H1 (cell line): Measurements from ENCODE around the gene LRRC46. TPM values are rescaled to one million over a fixed set of nuclear protein-coding genes. Genes with fewer than 3 reads are reported as not detected.

Source experiments
- CTCF ChIA-PET: fragments of 300-600 bp; sonication (Branson Sonifier 250); formaldehyde crosslinking; loops from one replicate; lab custom pipeline; 2021; ENCODE audit not compliant: partially characterized antibody; lab: Charles Lee
- POLR2A ChIA-PET: fragments of 300-600 bp; sonication (Branson Sonifier 250); formaldehyde crosslinking; loops from one replicate; lab custom pipeline; 2021; ENCODE audit warnings: inconsistent platforms; ENCODE audit not compliant: partially characterized antibody; lab: Charles Lee
- DNase-seq, 2 experiments: peaks; one replicate each; pipeline versions ENCODE4 v3.0.0 to v3.0.0-alpha.2; 2010 to 2022; ENCODE audit warnings: low spot score in 2 of 2, low read depth in 1 of 2, mixed read lengths in 1 of 2
- FAIRE-seq: peaks from 2 replicates; lab custom pipeline; 2011; peaks lifted over from hg19 to GRCh38; lab: Jason Lieb, UNC
- H2AFZ ChIP-seq: 2 replicates; pipeline ENCODE4 v1.8.1; 2012; ENCODE audit warnings: low read length, inconsistent platforms
- H2AK5ac ChIP-seq: 2 replicates; pipeline ENCODE4 v1.6.1; 2013; ENCODE audit warnings: low read depth, low read length
- H2BK120ac ChIP-seq: replicated peaks from 2 replicates; pipeline ENCODE3; 2013; ENCODE audit warnings: low read depth, low read length, inconsistent platforms
- H2BK12ac ChIP-seq: 2 replicates; pipeline ENCODE4 v1.6.1; 2013; ENCODE audit warnings: low read depth, low read length
- H2BK15ac ChIP-seq: 2 replicates; pipeline ENCODE4 v1.6.1; 2013; ENCODE audit warnings: low read length
- H2BK20ac ChIP-seq: 2 replicates; pipeline ENCODE4 v1.6.1; 2013; ENCODE audit warnings: low read length
- H2BK5ac ChIP-seq: 2 replicates; pipeline ENCODE4 v1.6.1; 2013; ENCODE audit warnings: low read depth, low read length
- H3K14ac ChIP-seq: 2 replicates; pipeline ENCODE4 v1.6.1; 2013; ENCODE audit warnings: inconsistent platforms; ENCODE audit not compliant: insufficient read length
- H3K18ac ChIP-seq: 2 replicates; pipeline ENCODE4 v1.6.1; 2013; ENCODE audit warnings: low read length; ENCODE audit errors: extremely low read depth
- H3K23ac ChIP-seq: 2 replicates; pipeline ENCODE4 v1.6.1; 2013; ENCODE audit warnings: inconsistent platforms; ENCODE audit not compliant: insufficient read length
- H3K23me2 ChIP-seq: 2 replicates; pipeline ENCODE4 v1.6.1; 2013; ENCODE audit warnings: low read depth, low read length
- H3K27ac ChIP-seq: 2 replicates; pipeline ENCODE4 v1.6.1; 2011; ENCODE audit warnings: low read depth, low read length, inconsistent platforms
- H3K27me3 ChIP-seq, 4 experiments: replicated peaks in 1 of 4; 1 replicate in 1 of 4; 2 replicates in 3 of 4; pipeline versions ENCODE4 v1.6.1 to v1.8.1; 2011 to 2013; ENCODE audit warnings: low read length in 3 of 4, mild to moderate bottlenecking in 3 of 4, inconsistent platforms in 2 of 4, mixed read lengths in 2 of 4, moderate library complexity in 1 of 4; ENCODE audit not compliant: control insufficient read depth in 3 of 4, insufficient read depth in 3 of 4; ENCODE audit errors: extremely low read depth in 1 of 4
- H3K36me3 ChIP-seq, 4 experiments: 2 replicates each; pipeline versions ENCODE4 v1.6.1 to v1.8.1; 2011 to 2013; ENCODE audit warnings: mild to moderate bottlenecking in 4 of 4, low read length in 3 of 4, moderate library complexity in 2 of 4, control low read depth in 1 of 4, inconsistent platforms in 1 of 4; ENCODE audit not compliant: insufficient read depth in 4 of 4, control insufficient read depth in 2 of 4
- H3K4ac ChIP-seq: replicated peaks from 2 replicates; pipeline ENCODE3; 2013; ENCODE audit warnings: low read length, low read depth, mixed read lengths, inconsistent platforms; ENCODE audit not compliant: insufficient read length
- H3K4me1 ChIP-seq, 4 experiments: replicated peaks in 1 of 4; 1 replicate in 1 of 4; 2 replicates in 3 of 4; pipeline versions ENCODE4 v1.6.1 to v1.8.1; 2011 to 2013; ENCODE audit warnings: low read length in 3 of 4, inconsistent platforms in 2 of 4, mixed read lengths in 1 of 4; ENCODE audit not compliant: insufficient read depth in 4 of 4, control insufficient read depth in 3 of 4
- H3K4me2 ChIP-seq, 2 experiments: 2 replicates each; pipeline versions ENCODE4 v1.6.1 to v1.8.1; 2011 to 2013; ENCODE audit warnings: low read depth in 2 of 2, low read length in 2 of 2, control low read depth in 1 of 2, inconsistent platforms in 1 of 2, mild to moderate bottlenecking in 1 of 2; ENCODE audit not compliant: insufficient read depth in 1 of 2
- H3K4me3 ChIP-seq, 4 experiments: fragments of 200-600, 300-600 bp in 1 of 4; sonication (generic), shearing (Covaris generic), sonication (Bioruptor Twin) in 1 of 4; 2 replicates each; pipeline versions ENCODE4 v1.5.1 to v1.8.1; 2011 to 2016; ENCODE audit warnings: low read length in 4 of 4, low read depth in 3 of 4, control low read depth in 2 of 4, inconsistent platforms in 2 of 4, mild to moderate bottlenecking in 2 of 4, mixed read lengths in 1 of 4, moderate library complexity in 1 of 4; ENCODE audit not compliant: insufficient read depth in 2 of 4; ENCODE audit errors: extremely low read depth in 1 of 4
- H3K56ac ChIP-seq: replicated peaks from 2 replicates; pipeline ENCODE3; 2013; ENCODE audit warnings: low read depth, mild to moderate bottlenecking, mixed read lengths, low read length, inconsistent platforms; ENCODE audit not compliant: insufficient read length
- H3K79me1 ChIP-seq: 2 replicates; pipeline ENCODE4 v1.6.1; 2013; ENCODE audit warnings: low read depth, low read length, control low read depth
- H3K79me2 ChIP-seq, 2 experiments: 2 replicates each; pipeline versions ENCODE4 v1.6.1 to v1.8.1; 2012 to 2013; ENCODE audit warnings: low read length in 2 of 2, mild to moderate bottlenecking in 2 of 2, inconsistent platforms in 1 of 2; ENCODE audit not compliant: insufficient read depth in 2 of 2, control insufficient read depth in 1 of 2
- H3K9ac ChIP-seq, 4 experiments: replicated peaks in 1 of 4; 1 replicate in 1 of 4; 2 replicates in 3 of 4; pipeline versions ENCODE4 v1.6.1 to v1.8.1; 2011 to 2013; ENCODE audit warnings: low read depth in 3 of 4, low read length in 3 of 4, control low read depth in 2 of 4, mild to moderate bottlenecking in 2 of 4, moderate library complexity in 2 of 4, inconsistent platforms in 1 of 4; ENCODE audit errors: extremely low read depth in 1 of 4
- H3K9me3 ChIP-seq, 2 experiments: 2 replicates each; pipeline versions ENCODE4 v1.6.1 to v1.8.1; 2012 to 2013; ENCODE audit warnings: mild to moderate bottlenecking in 2 of 2, moderate library complexity in 2 of 2, control low read depth in 1 of 2, inconsistent platforms in 1 of 2, low read depth in 1 of 2, low read length in 1 of 2, mixed read lengths in 1 of 2; ENCODE audit not compliant: insufficient read depth in 2 of 2
- H4K20me1 ChIP-seq, 2 experiments: replicated peaks in 1 of 2; 2 replicates each; pipeline versions ENCODE3 to v1.8.1; 2011 to 2013; ENCODE audit warnings: inconsistent platforms in 2 of 2, low read length in 2 of 2, mild to moderate bottlenecking in 1 of 2; ENCODE audit not compliant: insufficient read depth in 2 of 2, control insufficient read depth in 1 of 2
- H4K5ac ChIP-seq: 2 replicates; pipeline ENCODE4 v1.6.1; 2013; ENCODE audit warnings: low read length, low read depth, mixed read lengths, inconsistent platforms; ENCODE audit not compliant: insufficient read length
- H4K8ac ChIP-seq: 2 replicates; pipeline ENCODE4 v1.8.0; 2013; ENCODE audit warnings: mild to moderate bottlenecking, moderate library complexity, low read length, inconsistent platforms; ENCODE audit not compliant: insufficient read depth; ENCODE audit errors: extremely low read depth
- H4K91ac ChIP-seq: replicated peaks from 2 replicates; pipeline ENCODE3; 2013; ENCODE audit warnings: low read length, mixed read lengths, inconsistent platforms; ENCODE audit not compliant: insufficient read length
- BRCA1 ChIP-seq: IDR thresholded peaks from 2 replicates; pipeline ENCODE4 v1.6.1; 2012; ENCODE audit warnings: low read depth, low read length, improper control_type of control experiment
- MAFK ChIP-seq: IDR thresholded peaks from 2 replicates; pipeline ENCODE4 v1.6.1; 2012; ENCODE audit warnings: low read depth, mild to moderate bottlenecking, improper control_type of control experiment, low read length
- MAX ChIP-seq: IDR thresholded peaks from 2 replicates; pipeline ENCODE4 v1.6.1; 2012; ENCODE audit warnings: inconsistent platforms
- NRF1 ChIP-seq: IDR thresholded peaks from 2 replicates; pipeline ENCODE4 v1.6.1; 2011; ENCODE audit warnings: mild to moderate bottlenecking, low read depth, low read length, improper control_type of control experiment
- RNF2 ChIP-seq: fragments of 200-900, 300-1000 bp; sonication (generic); IDR thresholded peaks from 2 replicates; pipeline ENCODE4 v1.7.1; 2016; ENCODE audit warnings: borderline replicate concordance, low read depth, mild to moderate bottlenecking, antibody characterized with exemption, low read length; ENCODE audit not compliant: poor library complexity, severe bottlenecking; ENCODE audit errors: missing control alignments
- SAP30 ChIP-seq: fragments of 300-600 bp; sonication (generic); IDR thresholded peaks from 2 replicates; pipeline ENCODE4 v1.7.1; 2012; ENCODE audit warnings: low read length, moderate library complexity, mild to moderate bottlenecking, inconsistent platforms; ENCODE audit not compliant: insufficient read depth, insufficient replicate concordance
- SP1 ChIP-seq: IDR thresholded peaks from 2 replicates; pipeline ENCODE4 v1.6.1; 2011; ENCODE audit warnings: low read depth, low read length
- SP2 ChIP-seq: IDR thresholded peaks from 2 replicates; pipeline ENCODE4 v1.6.1; 2012; ENCODE audit warnings: mild to moderate bottlenecking, low read length, inconsistent platforms
- TEAD4 ChIP-seq: IDR thresholded peaks from 2 replicates; pipeline ENCODE4 v1.6.1; 2012; ENCODE audit warnings: low read depth, low read length, inconsistent platforms, mixed read lengths
- WGBS, 2 experiments: shearing (Covaris generic) in 1 of 2; methylation state at CpG; one replicate each; pipeline versions ENCODE4 v1.1.6 to v1.1.7; 2013 to 2015; ENCODE audit warnings: low lambda C conversion rate in 2 of 2, mixed read lengths in 2 of 2, inconsistent platforms in 1 of 2, low coverage in 1 of 2, missing lambda C conversion rate in 1 of 2; ENCODE audit not compliant: insufficient replicate concordance in 2 of 2, insufficient coverage in 1 of 2, insufficient read length in 1 of 2; ENCODE audit errors: extremely low coverage in 1 of 2, missing lambda C conversion rate in 1 of 2; 5-methylcytosine and 5-hydroxymethylcytosine counted together
- polyA plus RNA-seq, 7 experiments: library from polyadenylated mRNA; depleted of rRNA in 3 of 7; stranded (reverse) in 5 of 7; unstranded in 2 of 7; fragments of >200 nt in 5 of 7; fragments of 200-250 nt in 2 of 7; gene quantifications; 1 replicate in 5 of 7; 2 replicates in 1 of 7; 4 replicates in 1 of 7; pipeline versions ENCODE4 v1.2.1 to v1.2.3, GENCODE V29; 2011 to 2013; ENCODE audit warnings: missing spikeins in 2 of 7, mixed read lengths in 2 of 7
- total RNA-seq: library from RNA; stranded (reverse); fragmentation: NEBNext Ultra II Directional; extraction: Animal tissue kit (Norgen Biotek cat#: 25700); gene quantifications from 2 replicates; pipeline ENCODE4 v1.2.1, GENCODE V29; 2021

The LRRC46 gene
- total and polyA plus RNA-seq, 2 of the 8 experiments (the other 6 are each of a cell fraction or from before 2014, with no cell fraction given) = 0.18 TPM; not detected in 1

DNA sequence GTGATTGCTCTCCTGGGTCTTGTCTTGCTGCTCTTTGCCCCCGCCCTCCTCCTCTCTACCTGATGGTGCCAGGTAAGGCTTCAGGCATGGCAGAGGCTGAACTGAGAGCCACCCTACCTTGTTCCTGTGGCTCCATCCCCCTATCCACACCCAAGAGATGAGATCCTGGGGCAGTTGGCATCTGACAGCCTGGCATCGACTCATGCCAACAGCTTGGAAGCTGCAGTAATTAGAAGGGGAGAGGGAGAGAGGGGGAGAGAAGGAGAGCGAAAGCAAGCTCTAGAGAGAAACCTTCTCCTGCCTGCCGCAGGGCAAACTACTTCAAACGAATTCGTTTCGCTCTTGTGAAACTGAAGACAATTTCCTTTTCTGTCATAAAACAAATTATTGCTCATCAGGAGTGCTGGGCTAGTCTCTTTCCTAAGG lies 33.3 kb downstream of the LRRC46 start:
- FAIRE-seq = no peak
- TF ChIP-seq SP1 (no peak), MAFK (no peak), TEAD4 (no peak), MAX (no peak), SAP30 (no peak), RNF2 (no peak), SP2 (no peak), BRCA1 (no peak), NRF1 (no peak)
- TF ChIP-seq, all 59 proteins: peak for 0

More for the DNA sequence above, 33.3 kb downstream of the LRRC46 start:
- Histone ChIP-seq H3K18ac (no peak overlapping the region), H4K8ac (no peak overlapping the region; the same call in none of the 2 replicates), H4K91ac (no peak overlapping the region), H3K14ac (no peak overlapping the region), H3K79me1 (no peaks in the 10 kb centered on the region), H4K20me1 (no peaks in the 10 kb centered on the region), H3K23ac (no peak overlapping the region), H2BK5ac (no peak overlapping the region), H2AFZ (no peak overlapping the region), H2BK15ac (no peak overlapping the region), H2AK5ac (no peak overlapping the region), H3K4me1 (peaks cover under 1 to 4% (median 2%) of the 10 kb centered on the region in 4 experiments; a peak in 5 of 7 replicates), H2BK12ac (no peak overlapping the region), H3K9me3 (no peaks in the 10 kb centered on the region), H2BK120ac (no peak overlapping the region), H3K4ac (no peak overlapping the region), H3K27ac (no peak overlapping the region), H4K5ac (no peak overlapping the region), H3K23me2 (no peaks in the 10 kb centered on the region), H2BK20ac (no peak overlapping the region), H3K36me3 (no peaks in the 10 kb centered on the region), H3K9ac (no peak overlapping the region), H3K27me3 (peaks cover 0 to 4% (median 2%) of the 10 kb centered on the region in 4 experiments; a peak in 3 of 7 replicates), H3K4me2 (no peak overlapping the region), H3K79me2 (no peaks in the 10 kb centered on the region), H3K56ac (no peak overlapping the region), H3K4me3 (no peak overlapping the region)
- POLR2A ChIA-PET = interaction anchor here (1.4 kb wide), 1 partner anchor 33 kb away, joined by 3 read pairs; the partner anchor contains the start of genes LRRC46 and MRPL10
- DNase-seq = no peak
- CTCF ChIA-PET = interaction anchor here (1.3 to 33.0 kb wide), 4 partner anchors 9 to 65 kb away, joined by 3 to 1206 read pairs (median 191); partner anchors contain the start of genes SCRN2, SP2 and SP6
- 85% methylated on average over 6 of the region's 7 CpGs; no CpG with 5 or more reads in 1 of the 2 experiments for WGBS, 2 experiments
